ENCODE data around the gene HTRA1.

HTRA1 gene

GRCh38 chr10:122471531-122472177 is 10.3 kb downstream of the HTRA1 start:
- in situ Hi-C loops (cut with MboI; ENCODE audit: low sequenced_read_pairs), result no loop called here

- in situ Hi-C loops (cut with MboI; ENCODE audit: low sequenced_read_pairs), result no loop called here
These were observed 11.8 kb downstream of the HTRA1 start for GRCh38 chr10:122473116-122473515.

GRCh38 chr10:122474131-122474818 is 12.9 kb downstream of the HTRA1 start:
- in situ Hi-C loops (cut with MboI; ENCODE audit: low sequenced_read_pairs), result no loop called here

- in situ Hi-C loops (cut with MboI; ENCODE audit: low sequenced_read_pairs), result no loop called here
These were observed 13.7 kb downstream of the HTRA1 start for GRCh38 chr10:122475100-122475499.

GRCh38 chr10:122475591-122476332 is 14.4 kb downstream of the HTRA1 start:
- in situ Hi-C loops (cut with MboI; ENCODE audit: low sequenced_read_pairs), result no loop called here

GRCh38 chr10:122476333-122476695 is 15.0 kb downstream of the HTRA1 start:
- in situ Hi-C loops (cut with MboI; ENCODE audit: low sequenced_read_pairs), result no loop called here

GRCh38 chr10:122477436-122477835 is 16.1 kb downstream of the HTRA1 start:
- in situ Hi-C loops (cut with MboI; ENCODE audit: low sequenced_read_pairs), result no loop called here

GRCh38 chr10:122478971-122479370 is 17.6 kb downstream of the HTRA1 start:
- in situ Hi-C loops (cut with MboI; ENCODE audit: low sequenced_read_pairs), result no loop called here

- in situ Hi-C loops (cut with MboI; ENCODE audit: low sequenced_read_pairs), result no loop called here
These were observed 18.9 kb downstream of the HTRA1 start for GRCh38 chr10:122480146-122480833.

- in situ Hi-C loops (cut with MboI; ENCODE audit: low sequenced_read_pairs), result no loop called here
These were observed 20.1 kb downstream of the HTRA1 start for GRCh38 chr10:122481296-122482056.

GRCh38 chr10:122484276-122485060 is 23.1 kb downstream of the HTRA1 start:
- in situ Hi-C loops (cut with MboI; ENCODE audit: low sequenced_read_pairs), result no loop called here

GRCh38 chr10:122485670-122486069 is 24.3 kb downstream of the HTRA1 start:
- in situ Hi-C loops (cut with MboI; ENCODE audit: low sequenced_read_pairs), result no loop called here

GRCh38 chr10:122486406-122487080 is 25.2 kb downstream of the HTRA1 start:
- in situ Hi-C loops (cut with MboI; ENCODE audit: low sequenced_read_pairs), result no loop called here

- in situ Hi-C loops (cut with MboI; ENCODE audit: low sequenced_read_pairs), result no loop called here
These were observed 25.9 kb downstream of the HTRA1 start for GRCh38 chr10:122487174-122487765.

- in situ Hi-C loops (cut with MboI; ENCODE audit: low sequenced_read_pairs), result no loop called here
These were observed 28.9 kb downstream of the HTRA1 start for GRCh38 chr10:122490268-122490667.

- in situ Hi-C loops (cut with MboI; ENCODE audit: low sequenced_read_pairs), result no loop called here
These were observed 29.7 kb downstream of the HTRA1 start for GRCh38 chr10:122490786-122491680.

- in situ Hi-C loops (cut with MboI; ENCODE audit: low sequenced_read_pairs), result no loop called here
These were observed 30.7 kb downstream of the HTRA1 start for GRCh38 chr10:122492006-122492405.

GRCh38 chr10:122492999-122493481 is 31.7 kb downstream of the HTRA1 start:
- in situ Hi-C loops (cut with MboI; ENCODE audit: low sequenced_read_pairs), result no loop called here
